ENCODE data around the gene HS3ST2.
A peak's percentile ranks its signal among the peaks of the same experiment; 100 is the strongest.
"Not testable (repeated sequence)": the region's sequence is repeated elsewhere in the genome, so short reads cannot be mapped to it uniquely, and the experiment has no call there.

The HS3ST2 gene

DNA sequence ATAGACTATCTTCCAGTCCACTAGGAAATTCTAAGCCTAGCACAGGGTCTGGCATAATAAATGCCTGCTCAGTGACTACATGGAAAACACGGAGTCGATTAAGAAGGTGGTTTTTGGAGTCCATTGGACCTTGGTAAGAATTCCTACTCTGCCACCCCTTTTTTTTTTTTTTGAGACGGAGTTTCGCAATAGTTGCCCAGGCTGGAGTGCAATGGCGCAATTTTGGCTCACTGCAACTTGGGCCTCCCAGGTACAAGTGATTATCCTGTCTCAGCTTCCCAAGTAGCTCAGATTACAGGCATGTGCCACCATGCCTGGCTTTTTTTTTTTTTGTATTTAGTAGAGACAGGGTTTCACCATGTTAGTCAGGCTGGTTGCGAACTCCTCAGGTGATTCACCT lies 123.2 kb downstream of the HS3ST2 start:
- H3K4me3 ChIP-seq (ENCODE audit: low read depth in 1 of 2, low read length in 2 of 2), result no peak overlapping the region
- H3K4me1 ChIP-seq (ENCODE audit: insufficient read depth, low read length), result no peaks in the 10 kb centered on the region
- peaks cover 0 to 7% of the 10 kb centered on the region in 2 donors for H3K27me3 ChIP-seq (ENCODE audit: control insufficient read depth in 1 of 2, insufficient read depth in 2 of 2, low read length in 2 of 2)
- no peaks in the 10 kb centered on the region for H3K9me3 ChIP-seq (ENCODE audit: low read length)
- H3K27ac ChIP-seq (ENCODE audit: low read depth, low read length), result no peak overlapping the region
- no peaks in the 10 kb centered on the region for H3K36me3 ChIP-seq (ENCODE audit: insufficient read depth, low read length)
- H3K9ac ChIP-seq (ENCODE audit: low read length), result no peak overlapping the region

DNA sequence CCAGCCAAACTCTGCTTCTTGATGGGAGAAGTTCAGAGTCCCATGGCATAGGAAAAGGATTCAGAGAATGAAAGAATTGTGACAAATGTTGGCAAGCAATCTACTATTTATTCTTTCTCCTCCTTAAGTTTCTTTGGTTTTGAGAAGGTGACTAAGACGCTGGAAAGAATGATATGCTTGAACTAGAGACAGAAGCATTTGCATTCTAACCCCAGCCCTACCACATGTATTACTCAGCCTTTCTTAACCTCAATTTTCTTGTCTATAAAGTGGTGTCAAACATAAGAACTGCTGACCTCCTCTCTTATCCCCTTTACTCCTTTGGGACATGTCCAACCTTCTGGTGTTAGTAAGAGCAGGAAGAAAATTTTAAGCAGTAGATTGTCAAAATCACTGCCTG lies 124.7 kb downstream of the HS3ST2 start:
- Histone ChIP-seq H3K36me3 (ENCODE audit: insufficient read depth, low read length) (no peaks in the 10 kb centered on the region), H3K9ac (ENCODE audit: low read length) (no peak overlapping the region), H3K9me3 (ENCODE audit: low read length) (no peaks in the 10 kb centered on the region), H3K4me1 (ENCODE audit: insufficient read depth, low read length) (no peaks in the 10 kb centered on the region), H3K27ac (ENCODE audit: low read depth, low read length) (no peak overlapping the region), H3K27me3 (ENCODE audit: control insufficient read depth in 1 of 2, insufficient read depth in 2 of 2, low read length in 2 of 2) (peaks cover 0 to 9% of the 10 kb centered on the region in 2 donors), H3K4me3 (ENCODE audit: low read depth in 1 of 2, low read length in 2 of 2) (no peak overlapping the region)

DNA sequence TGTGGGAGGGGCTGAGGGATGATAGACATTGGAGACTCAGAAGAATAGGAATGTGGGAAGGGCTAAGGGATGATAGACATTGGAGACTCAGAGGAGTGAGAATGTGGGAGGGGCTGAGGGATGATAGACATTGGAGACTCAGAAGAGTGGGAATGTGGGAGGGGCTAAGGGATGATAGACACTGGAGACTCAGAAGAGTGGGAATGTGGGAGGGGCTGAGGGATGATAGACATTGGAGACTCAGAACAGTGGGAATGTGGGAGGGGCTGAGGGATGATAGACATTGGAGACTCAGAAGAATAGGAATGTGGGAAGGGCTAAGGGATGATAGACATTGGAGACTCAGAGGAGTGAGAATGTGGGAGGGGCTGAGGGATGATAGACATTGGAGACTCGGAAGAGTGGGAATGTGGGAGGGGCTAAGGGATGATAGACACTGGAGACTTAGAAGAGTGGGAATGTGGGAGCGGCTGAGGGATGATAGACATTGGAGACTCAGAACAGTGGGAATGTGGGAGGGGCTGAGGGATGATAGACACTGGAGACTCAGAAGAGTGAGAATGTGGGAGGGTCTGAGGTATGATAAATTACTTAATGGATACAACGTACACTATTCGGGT lies 125.9 kb downstream of the HS3ST2 start:
- not testable (repeated sequence) for H3K27me3 ChIP-seq (ENCODE audit: control insufficient read depth in 1 of 2, insufficient read depth in 2 of 2, low read length in 2 of 2); H3K36me3 ChIP-seq (ENCODE audit: insufficient read depth, low read length); H3K27ac ChIP-seq (ENCODE audit: low read depth, low read length); H3K4me1 ChIP-seq (ENCODE audit: insufficient read depth, low read length); H3K4me3 ChIP-seq (ENCODE audit: low read depth in 1 of 2, low read length in 2 of 2); H3K9ac ChIP-seq (ENCODE audit: low read length); H3K9me3 ChIP-seq (ENCODE audit: low read length)

DNA sequence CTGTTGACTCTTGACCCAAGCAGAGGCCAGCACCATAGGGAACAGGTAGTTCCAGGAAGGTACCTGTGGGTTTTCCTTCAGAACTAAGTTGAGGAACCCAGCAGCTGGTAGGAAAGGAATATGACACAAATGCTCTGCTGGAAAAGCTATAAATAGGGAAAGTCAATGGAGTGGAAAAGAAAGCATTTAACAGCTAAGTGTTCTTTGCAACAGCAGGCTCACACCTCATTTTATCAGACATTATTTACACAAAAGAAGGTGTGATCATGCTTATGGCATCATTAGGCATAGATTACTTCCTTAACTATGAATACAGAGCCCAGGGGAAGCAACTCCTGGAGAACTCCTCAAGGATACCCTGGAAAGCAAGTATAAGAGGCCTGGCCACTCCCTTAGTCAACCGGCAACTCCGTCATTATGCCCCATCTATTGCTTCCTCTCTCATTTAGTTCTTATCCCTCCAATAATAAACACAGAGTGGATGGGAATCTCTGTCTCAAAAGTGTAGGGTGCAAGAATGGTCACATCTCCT lies 128.1 kb downstream of the HS3ST2 start:
- H3K36me3 ChIP-seq (ENCODE audit: insufficient read depth, low read length), result no peaks in the 10 kb centered on the region
- H3K9ac ChIP-seq (ENCODE audit: low read length), result no peak overlapping the region
- peaks cover 0 to 9% of the 10 kb centered on the region in 2 donors for H3K27me3 ChIP-seq (ENCODE audit: control insufficient read depth in 1 of 2, insufficient read depth in 2 of 2, low read length in 2 of 2)
- no peak overlapping the region for H3K27ac ChIP-seq (ENCODE audit: low read depth, low read length)
- H3K4me3 ChIP-seq (ENCODE audit: low read depth in 1 of 2, low read length in 2 of 2), result no peak overlapping the region
- no peaks in the 10 kb centered on the region for H3K9me3 ChIP-seq (ENCODE audit: low read length)
- H3K4me1 ChIP-seq (ENCODE audit: insufficient read depth, low read length), result no peaks in the 10 kb centered on the region

DNA sequence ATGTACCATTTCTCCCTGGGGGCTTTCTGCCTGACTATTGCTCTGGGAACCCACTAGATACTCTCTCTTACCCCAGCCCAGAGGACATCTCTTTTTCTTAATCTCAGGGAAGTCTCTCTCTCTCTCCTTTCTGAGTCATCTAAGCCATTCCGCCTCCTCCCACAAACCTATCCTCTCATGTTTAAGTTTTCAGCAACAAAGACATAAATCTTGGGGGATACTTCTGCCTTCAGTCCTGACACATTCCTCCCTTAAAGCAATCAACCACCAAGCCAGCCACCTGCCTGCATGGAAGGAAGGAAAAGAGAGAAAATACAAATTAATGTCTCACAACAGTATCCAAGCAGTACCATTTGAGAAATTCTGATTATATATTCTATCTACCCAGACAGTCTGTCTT lies 128.8 kb downstream of the HS3ST2 start:
- Histone ChIP-seq H3K27ac (ENCODE audit: low read depth, low read length) (no peak overlapping the region), H3K27me3 (ENCODE audit: control insufficient read depth in 1 of 2, insufficient read depth in 2 of 2, low read length in 2 of 2) (peaks cover 0 to 9% of the 10 kb centered on the region in 2 donors), H3K4me3 (ENCODE audit: low read depth in 1 of 2, low read length in 2 of 2) (no peak overlapping the region), H3K9me3 (ENCODE audit: low read length) (no peaks in the 10 kb centered on the region), H3K4me1 (ENCODE audit: insufficient read depth, low read length) (no peaks in the 10 kb centered on the region), H3K36me3 (ENCODE audit: insufficient read depth, low read length) (no peaks in the 10 kb centered on the region), H3K9ac (ENCODE audit: low read length) (no peak overlapping the region)

DNA sequence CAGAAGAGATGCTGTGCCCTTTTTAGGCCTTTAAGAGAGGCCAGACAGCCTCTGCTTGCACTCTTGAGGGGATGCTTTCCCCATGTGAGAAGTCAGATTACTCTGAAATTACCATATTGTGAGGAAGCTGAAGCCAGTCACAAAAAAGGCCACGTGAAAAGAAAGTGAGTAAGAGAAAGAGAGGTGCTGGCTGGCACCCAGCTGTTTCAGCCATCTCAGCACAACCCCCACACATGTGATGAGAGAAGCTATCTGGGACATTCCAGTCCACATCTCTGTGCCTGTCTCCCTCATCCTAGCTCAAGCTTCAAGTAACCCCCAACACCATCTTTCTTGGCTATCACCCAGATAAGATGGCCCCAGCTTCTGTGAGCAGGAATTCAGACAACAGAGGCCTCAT lies 131.4 kb downstream of the HS3ST2 start:
- peaks cover 11% of the 10 kb centered on the region for H3K4me1 ChIP-seq (ENCODE audit: insufficient read depth, low read length)
- no peak overlapping the region for H3K4me3 ChIP-seq (ENCODE audit: low read depth in 1 of 2, low read length in 2 of 2)
- H3K9me3 ChIP-seq (ENCODE audit: low read length), result no peaks in the 10 kb centered on the region
- peaks cover 0 to 14% of the 10 kb centered on the region in 2 donors for H3K27me3 ChIP-seq (ENCODE audit: control insufficient read depth in 1 of 2, insufficient read depth in 2 of 2, low read length in 2 of 2)
- no peak overlapping the region for H3K27ac ChIP-seq (ENCODE audit: low read depth, low read length)
- H3K9ac ChIP-seq (ENCODE audit: low read length), result no peak overlapping the region
- no peaks in the 10 kb centered on the region for H3K36me3 ChIP-seq (ENCODE audit: insufficient read depth, low read length)

DNA sequence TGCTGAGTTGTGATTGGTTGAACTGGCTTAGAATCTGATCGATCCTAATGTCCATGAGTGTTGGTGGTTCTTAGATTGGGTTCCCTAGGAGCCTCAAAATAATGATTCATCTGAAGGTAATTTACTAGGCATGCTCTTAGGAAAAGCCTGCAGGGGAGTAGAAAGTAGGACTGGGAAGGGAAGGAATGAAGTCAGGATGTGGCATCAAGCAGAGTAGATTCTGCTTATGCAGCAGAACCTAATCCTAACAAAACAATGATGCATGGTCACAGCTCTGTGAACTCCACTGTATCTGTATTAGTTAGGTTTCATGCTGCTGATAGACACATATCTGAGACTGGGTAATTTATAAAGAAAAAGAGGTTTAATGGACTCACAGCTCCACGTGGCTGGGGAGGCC lies 132.5 kb downstream of the HS3ST2 start:
- H3K27ac ChIP-seq (ENCODE audit: low read depth, low read length), result no peak overlapping the region
- H3K9me3 ChIP-seq (ENCODE audit: low read length), result no peaks in the 10 kb centered on the region
- H3K4me1 ChIP-seq (ENCODE audit: insufficient read depth, low read length), result peaks cover 11% of the 10 kb centered on the region
- peaks cover 0 to 11% of the 10 kb centered on the region in 2 donors for H3K27me3 ChIP-seq (ENCODE audit: control insufficient read depth in 1 of 2, insufficient read depth in 2 of 2, low read length in 2 of 2)
- H3K36me3 ChIP-seq (ENCODE audit: insufficient read depth, low read length), result no peaks in the 10 kb centered on the region
- H3K4me3 ChIP-seq (ENCODE audit: low read depth in 1 of 2, low read length in 2 of 2), result no peak overlapping the region
- H3K9ac ChIP-seq (ENCODE audit: low read length), result no peak overlapping the region

DNA sequence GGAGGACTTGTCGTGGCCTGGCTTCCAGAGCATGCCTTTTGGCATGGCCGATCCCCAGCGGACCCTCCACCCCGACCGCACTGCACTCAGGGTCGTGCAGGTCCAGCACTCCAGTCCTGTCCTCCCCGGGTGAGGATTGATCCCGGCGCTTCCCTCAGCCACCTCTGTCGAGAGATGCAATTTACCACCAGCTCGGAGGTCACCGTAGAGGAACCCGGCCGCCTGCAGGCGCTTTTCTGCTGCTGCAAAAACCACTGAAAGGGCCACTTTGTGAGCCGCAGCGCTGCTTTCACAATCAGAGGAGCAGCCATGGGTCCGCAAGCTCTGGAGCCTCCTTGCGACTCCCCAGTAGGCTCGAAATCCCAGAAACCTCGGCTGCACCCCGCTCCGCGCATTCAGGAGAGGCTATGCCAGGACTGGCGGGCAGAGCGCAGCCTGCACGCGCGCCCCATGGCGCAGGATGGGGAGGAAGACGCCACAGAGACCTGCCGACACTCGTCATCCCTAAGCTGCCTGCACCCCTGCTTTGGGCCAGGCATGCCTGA lies 134.2 kb downstream of the HS3ST2 start:
- Histone ChIP-seq H3K36me3 (ENCODE audit: insufficient read depth, low read length) (no peaks in the 10 kb centered on the region), H3K9me3 (ENCODE audit: low read length) (no peaks in the 10 kb centered on the region), H3K9ac (ENCODE audit: low read length) (no peak overlapping the region), H3K27me3 (ENCODE audit: control insufficient read depth in 1 of 2, insufficient read depth in 2 of 2, low read length in 2 of 2) (peaks cover 0 to 5% of the 10 kb centered on the region in 2 donors), H3K27ac (ENCODE audit: low read depth, low read length) (no peak overlapping the region), H3K4me3 (ENCODE audit: low read depth in 1 of 2, low read length in 2 of 2) (peak overlapping the region; percentile 0 to 58), H3K4me1 (ENCODE audit: insufficient read depth, low read length) (peaks cover 11% of the 10 kb centered on the region)

DNA sequence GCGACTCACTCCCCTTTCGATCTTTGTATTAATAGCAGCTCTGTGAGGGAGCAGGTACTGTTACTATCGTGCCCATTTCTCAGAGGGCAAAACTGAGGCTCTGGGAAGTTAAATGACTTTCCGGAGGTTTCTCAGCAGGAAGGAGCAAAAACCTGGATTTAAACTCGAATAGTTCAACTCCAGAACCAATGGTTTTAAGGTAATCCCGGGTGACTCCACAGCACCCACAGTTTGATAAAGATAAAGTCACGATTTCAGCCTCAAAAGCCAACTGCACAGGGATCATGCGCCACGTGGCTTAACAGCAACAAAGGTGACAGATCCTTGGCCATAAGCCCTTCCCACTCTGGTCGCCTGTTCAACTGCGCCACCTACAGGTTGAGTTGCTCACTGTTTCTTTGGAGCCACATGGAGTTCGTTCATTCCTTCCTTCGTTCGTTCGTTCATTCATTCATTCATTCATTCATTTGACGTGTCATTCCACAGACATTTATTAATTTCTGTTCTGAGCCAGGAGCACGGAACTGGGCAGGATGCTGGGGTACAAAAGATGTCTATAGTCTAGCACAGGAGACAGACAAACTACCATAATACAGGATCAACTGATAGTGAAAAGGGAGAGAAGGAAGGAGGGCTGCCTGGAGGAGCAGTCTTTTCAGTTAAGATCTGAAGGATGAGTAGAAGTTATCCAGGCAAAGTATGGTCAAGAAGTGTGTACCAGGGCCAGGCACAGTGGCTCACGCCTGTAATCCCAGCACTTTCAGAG lies 134.8 kb downstream of the HS3ST2 start:
- Histone ChIP-seq H3K9me3 (ENCODE audit: low read length) (no peaks in the 10 kb centered on the region), H3K27ac (ENCODE audit: low read depth, low read length) (no peak overlapping the region), H3K4me1 (ENCODE audit: insufficient read depth, low read length) (peaks cover 11% of the 10 kb centered on the region), H3K36me3 (ENCODE audit: insufficient read depth, low read length) (no peaks in the 10 kb centered on the region), H3K4me3 (ENCODE audit: low read depth in 1 of 2, low read length in 2 of 2) (peak overlapping the region; percentile 0 to 58), H3K27me3 (ENCODE audit: control insufficient read depth in 1 of 2, insufficient read depth in 2 of 2, low read length in 2 of 2) (peaks cover 0 to 5% of the 10 kb centered on the region in 2 donors), H3K9ac (ENCODE audit: low read length) (no peak overlapping the region)

DNA sequence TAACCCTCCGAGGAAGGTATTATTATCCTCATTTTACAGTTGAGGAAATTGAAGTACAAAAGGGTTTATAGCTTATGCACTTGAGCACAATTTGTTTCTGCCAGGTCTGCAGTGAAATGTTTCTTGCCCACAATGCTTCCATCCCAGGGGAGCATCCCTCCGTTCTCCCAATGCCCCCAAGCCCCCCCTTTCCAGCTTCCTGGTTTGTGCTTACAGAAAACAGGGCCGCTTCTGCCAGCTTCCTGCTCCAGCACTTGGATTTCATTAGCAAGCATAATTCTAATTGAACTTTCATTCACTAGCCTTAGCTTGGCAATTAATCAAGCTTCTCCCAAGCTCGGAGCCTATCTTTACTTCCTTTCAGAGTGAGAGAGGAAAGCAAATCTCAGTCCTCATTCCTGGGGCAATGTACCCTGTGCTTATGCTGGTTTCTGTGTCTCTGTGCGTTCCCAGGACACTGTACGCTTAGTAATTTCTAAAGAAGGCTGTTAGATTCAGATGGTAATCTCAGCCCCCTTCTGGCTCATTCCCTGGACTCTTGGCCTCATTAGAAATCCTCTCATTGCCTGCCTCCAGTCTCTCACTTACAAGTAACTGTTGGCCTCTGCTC lies 141.6 kb downstream of the HS3ST2 start:
- H3K9me3 ChIP-seq (ENCODE audit: low read length), result no peaks in the 10 kb centered on the region
- H3K4me3 ChIP-seq (ENCODE audit: low read depth in 1 of 2, low read length in 2 of 2), result no peak overlapping the region
- H3K27ac ChIP-seq (ENCODE audit: low read depth, low read length), result no peak overlapping the region
- no peaks in the 10 kb centered on the region for H3K27me3 ChIP-seq (ENCODE audit: control insufficient read depth in 1 of 2, insufficient read depth in 2 of 2, low read length in 2 of 2)
- no peak overlapping the region for H3K9ac ChIP-seq (ENCODE audit: low read length)
- H3K36me3 ChIP-seq (ENCODE audit: insufficient read depth, low read length), result no peaks in the 10 kb centered on the region
- no peaks in the 10 kb centered on the region for H3K4me1 ChIP-seq (ENCODE audit: insufficient read depth, low read length)

DNA sequence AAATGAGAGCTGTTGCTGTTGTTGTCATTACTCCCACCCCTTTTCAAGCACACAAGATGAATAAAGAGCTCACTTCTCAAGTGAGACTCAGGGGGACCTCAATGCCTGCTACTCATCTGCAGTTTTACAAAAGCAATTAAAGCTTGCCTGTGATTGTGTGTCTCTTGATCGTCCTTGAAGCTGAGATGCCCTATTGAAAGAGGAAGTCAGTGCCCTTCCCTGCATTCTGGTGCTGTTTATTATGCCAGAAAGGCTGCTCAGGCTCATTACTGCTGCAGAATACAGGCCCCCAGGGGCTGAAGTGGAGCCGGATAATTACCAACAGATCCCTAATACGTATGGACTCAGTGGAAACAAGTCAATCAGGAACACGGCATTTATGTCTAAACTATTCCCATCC lies 147.2 kb downstream of the HS3ST2 start:
- no peaks in the 10 kb centered on the region for H3K27me3 ChIP-seq (ENCODE audit: control insufficient read depth in 1 of 2, insufficient read depth in 2 of 2, low read length in 2 of 2)
- H3K36me3 ChIP-seq (ENCODE audit: insufficient read depth, low read length), result no peaks in the 10 kb centered on the region
- no peak overlapping the region for H3K27ac ChIP-seq (ENCODE audit: low read depth, low read length)
- H3K4me1 ChIP-seq (ENCODE audit: insufficient read depth, low read length), result no peaks in the 10 kb centered on the region
- H3K9me3 ChIP-seq (ENCODE audit: low read length), result no peaks in the 10 kb centered on the region
- H3K9ac ChIP-seq (ENCODE audit: low read length), result no peak overlapping the region
- no peak overlapping the region for H3K4me3 ChIP-seq (ENCODE audit: low read depth in 1 of 2, low read length in 2 of 2)
